T-helper 2 cell (primary cell): Measurements from ENCODE around the gene ANXA3.
"Not testable (repeated sequence)": the region's sequence is repeated elsewhere in the genome, so short reads cannot be mapped to it uniquely, and the experiment has no call there.

Experiments used
- DNase-seq, 5 experiments: peaks; one replicate each; pipeline versions ENCODE4 v3.0.0 to v3.0.0-alpha.2; 2012 to 2022

ANXA3 gene

DNA sequence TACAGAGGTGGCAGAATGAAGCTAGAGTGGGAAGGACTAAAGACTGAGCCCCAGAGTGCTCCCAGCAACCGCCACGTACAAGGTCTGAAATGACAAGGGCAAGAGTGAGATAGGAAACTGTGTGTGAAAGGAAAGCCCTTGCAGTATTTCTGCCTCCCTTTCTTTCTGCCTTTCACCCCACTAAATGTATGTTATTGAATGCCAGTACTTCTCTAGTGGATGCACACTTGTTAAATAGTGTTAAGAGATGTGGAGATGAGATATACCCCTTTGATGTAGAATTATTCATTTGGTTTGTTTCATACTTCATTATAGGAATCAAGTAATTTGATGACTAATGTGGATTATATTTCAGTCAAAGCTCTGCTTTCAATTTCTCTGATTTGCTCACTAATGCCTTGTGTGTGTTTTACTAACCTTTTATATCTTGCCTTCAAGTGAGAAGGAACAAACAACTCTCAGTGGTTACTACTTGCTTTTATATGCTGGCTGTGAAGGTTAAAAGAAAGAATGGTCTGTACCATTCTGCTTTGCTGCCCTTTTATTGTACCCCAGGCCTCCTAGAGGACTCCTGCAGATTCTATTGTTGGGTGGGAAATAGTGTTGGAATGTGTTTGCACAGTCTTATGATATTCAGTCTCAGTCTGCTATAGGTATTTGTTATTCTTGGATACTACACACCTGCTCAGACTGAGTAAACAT is 8.0 kb upstream of the ANXA3 start:
- DNase-seq: no peak

GRCh38 chr4:78544678-78545077 is 6.9 kb upstream of the ANXA3 start:
- no peak for DNase-seq

DNA sequence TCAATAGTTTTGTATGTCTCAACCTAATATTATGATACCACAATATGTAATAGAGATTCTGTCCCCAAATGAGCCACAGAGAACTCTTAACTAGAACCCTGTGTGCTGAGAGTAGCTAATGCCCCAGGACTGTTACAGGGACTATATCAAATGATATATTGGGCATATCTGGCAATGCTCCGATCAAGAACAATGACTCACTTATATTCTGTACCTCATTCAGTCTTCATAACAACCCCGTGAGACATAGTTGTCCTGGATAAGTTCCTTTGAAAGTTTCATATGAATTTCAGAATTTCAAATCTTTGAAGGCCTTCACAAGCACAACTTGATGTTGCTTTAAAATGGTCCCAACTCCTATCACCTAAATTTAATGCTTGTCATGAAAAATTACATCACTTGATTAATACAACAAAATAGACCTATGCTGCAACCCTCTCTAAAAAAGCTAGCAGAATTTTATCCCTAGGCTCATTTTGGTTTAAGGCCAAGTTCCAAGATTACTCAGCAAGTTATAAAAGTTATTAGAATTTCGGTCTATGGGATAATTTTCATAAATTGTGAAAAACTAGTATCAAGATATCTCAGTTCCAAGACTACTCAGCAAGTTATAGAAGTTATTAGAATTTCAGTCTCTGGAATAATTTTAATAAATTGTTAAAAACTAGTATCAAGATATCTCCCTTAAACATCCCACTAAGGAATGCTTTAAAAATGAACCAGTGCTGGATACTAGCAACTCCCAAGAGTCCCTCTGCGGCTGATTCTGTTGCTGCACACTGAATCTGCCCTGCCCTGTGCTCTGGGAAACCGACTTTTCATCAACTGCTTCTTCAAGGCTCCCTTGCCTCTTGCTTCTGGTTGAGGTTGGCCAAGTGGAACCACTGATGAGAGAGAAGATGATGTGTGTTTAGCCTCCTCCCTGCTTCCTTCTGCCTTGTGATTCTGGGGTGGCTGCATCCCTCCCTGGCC is 6.0 kb upstream of the ANXA3 start:
- DNase-seq: no peak

GRCh38 chr4:78547899-78548298 is 3.7 kb upstream of the ANXA3 start:
- DNase-seq: not testable (repeated sequence)

GRCh38 chr4:78548889-78549288 is 2.7 kb upstream of the ANXA3 start:
- DNase-seq: not testable (repeated sequence)

- DNase-seq: no peak
Observed at GRCh38 chr4:78552389-78553042, 946 bp downstream of the ANXA3 start.

DNA sequence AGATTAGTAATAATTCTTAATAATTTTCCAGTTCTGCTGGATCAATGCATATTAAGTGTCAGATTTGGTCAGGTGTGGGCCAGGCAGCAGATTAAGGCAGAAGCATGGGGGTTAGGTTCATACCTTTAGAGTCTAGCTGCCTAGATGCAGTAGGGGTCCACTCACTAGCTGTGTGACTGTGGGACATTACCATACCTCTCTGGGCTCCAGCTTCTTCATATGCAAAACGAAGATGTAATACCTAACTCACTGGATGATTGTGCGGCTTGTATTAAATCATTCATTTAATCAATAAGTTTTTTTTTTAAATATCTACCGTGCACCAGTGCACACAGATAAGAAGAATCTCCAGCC is 1.4 kb downstream of the ANXA3 start:
- no peak for DNase-seq

GRCh38 chr4:78553529-78554060 is 2.0 kb downstream of the ANXA3 start:
- DNase-seq: no peak

DNA sequence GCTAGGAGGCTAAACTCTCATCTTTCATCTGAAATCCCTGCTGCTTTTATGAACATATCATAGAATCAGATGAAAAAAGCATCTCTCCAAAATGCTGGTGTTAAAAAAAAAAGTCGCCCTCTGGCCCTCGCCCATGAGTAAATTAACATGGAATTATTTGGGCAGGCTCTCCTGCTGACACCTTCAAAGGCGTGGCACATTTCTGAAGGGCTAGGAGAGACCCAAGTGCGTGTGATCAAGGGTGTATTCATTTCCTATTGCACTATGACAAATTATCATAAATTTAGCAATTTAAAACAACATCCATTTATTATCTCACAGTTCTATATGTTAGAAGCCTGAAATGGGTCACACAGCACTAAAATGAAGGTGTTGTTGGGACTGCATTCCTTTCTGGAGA is 5.1 kb downstream of the ANXA3 start:
- DNase-seq: no peak

DNA sequence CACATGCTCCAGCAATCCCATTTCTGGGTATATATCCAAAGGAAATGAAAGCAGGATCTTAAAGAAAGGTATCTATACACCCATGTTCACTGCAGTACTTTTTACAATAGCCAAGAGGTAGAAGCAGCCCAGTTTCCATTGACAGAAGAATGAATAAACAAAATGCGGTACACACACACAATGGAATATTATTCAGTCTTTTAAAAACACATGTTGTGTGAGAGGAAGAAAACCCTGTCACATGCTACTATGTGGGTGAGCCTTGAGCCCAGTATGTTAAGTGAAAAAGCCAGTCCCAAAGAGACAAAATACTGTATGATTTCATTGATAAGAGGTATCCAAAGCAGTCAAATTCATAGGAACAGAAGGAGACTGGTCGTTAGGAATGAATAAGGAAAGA is 6.3 kb downstream of the ANXA3 start:
- no peak for DNase-seq

- no peak for DNase-seq
Observed at GRCh38 chr4:78558410-78558809, 6.8 kb downstream of the ANXA3 start.

GRCh38 chr4:78560296-78560963 is 8.9 kb downstream of the ANXA3 start:
- no peak for DNase-seq

- no peak for DNase-seq
Observed at GRCh38 chr4:78561677-78562076, 10.1 kb downstream of the ANXA3 start.

- no peak for DNase-seq
Observed at GRCh38 chr4:78562687-78563086, 11.1 kb downstream of the ANXA3 start.

DNA sequence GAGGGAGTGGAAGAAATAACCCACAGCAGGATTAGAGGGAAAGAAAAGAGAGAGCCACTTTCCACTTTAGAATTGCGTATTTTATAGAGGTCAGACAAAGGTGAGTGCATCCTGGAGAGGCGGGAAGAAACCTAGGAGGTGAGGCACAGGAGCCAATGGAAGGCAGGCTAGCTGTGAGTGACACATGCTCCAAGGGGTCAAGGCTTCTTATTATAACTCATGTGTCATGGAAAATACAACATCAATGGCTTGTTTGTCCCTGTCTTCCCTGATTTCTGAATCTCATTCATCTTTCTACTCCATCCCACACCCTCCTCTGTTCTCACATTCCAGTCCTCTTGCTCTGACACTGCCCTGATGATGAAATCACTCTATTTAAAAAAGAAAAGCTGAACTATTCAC is 14.4 kb downstream of the ANXA3 start:
- DNase-seq: no peak

GRCh38 chr4:78566834-78567499 is 15.4 kb downstream of the ANXA3 start:
- no peak for DNase-seq

- DNase-seq: no peak
Observed at GRCh38 chr4:78567500-78568060, 16.0 kb downstream of the ANXA3 start.

GRCh38 chr4:78568640-78569305 is 17.2 kb downstream of the ANXA3 start:
- no peak for DNase-seq

DNA sequence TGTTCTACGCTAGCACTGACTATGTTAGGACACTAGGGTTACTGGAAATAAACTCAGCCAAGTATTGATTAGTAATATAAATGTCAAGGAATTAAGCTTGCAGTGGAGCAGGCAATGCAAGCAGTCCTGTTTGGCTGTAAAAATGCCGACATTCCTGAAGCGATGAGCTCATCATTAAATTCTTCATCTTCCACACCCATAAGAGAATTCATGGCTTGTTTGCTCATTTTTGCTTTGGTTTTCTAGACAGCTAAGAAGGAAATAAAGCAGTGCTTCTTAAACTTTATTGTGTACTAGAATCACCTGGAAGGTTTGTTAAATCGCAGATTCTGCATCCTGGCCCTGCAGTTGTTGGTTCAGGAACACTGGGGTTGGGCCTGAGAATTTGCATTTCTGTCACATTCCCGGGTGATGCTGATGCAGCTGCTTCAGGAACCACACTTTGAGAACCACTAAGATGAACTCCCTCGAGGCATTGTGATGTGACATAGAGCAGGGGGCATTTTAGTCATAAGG is 17.8 kb downstream of the ANXA3 start:
- no peak for DNase-seq

DNA sequence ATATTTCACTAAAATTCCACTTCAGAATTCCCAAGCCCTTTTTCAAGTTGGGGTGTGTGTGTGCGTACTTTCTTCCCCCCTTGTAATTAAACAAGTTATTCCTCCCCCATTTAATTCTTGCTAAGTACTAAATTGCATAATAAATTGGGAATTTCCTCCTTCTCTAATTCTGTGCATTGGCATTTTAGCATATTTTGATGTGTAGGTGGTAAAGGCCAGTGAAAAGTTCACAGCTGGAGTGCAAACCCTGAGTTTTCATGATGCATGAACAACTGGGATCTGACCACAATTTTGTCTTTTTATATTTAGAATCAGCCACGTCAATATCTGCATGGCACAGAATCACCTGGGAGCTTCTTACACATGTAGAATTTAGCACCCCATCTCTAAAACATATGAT is 18.5 kb downstream of the ANXA3 start:
- no peak for DNase-seq

DNA sequence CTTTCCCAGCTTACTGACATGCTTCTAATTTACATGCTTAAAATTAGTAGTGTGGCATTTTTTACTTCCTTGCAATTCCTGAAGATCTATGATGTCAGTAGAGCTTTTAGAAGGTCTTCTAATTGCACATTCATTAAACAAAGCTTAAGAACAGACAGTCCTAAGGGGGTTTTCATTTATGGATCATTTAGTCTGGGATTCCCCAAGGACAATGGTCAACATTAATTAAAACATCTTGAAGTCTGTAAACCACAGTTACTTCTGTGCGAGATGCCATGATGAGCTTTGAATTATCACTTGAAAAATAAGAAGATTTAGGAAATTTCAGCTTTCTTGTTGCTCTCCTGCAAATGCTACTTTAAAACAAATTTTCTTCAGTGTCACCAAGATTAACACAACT is 20.2 kb downstream of the ANXA3 start:
- no peak for DNase-seq
